Globus pallidus (tissue), 1 donor: ENCODE measurements around the gene ADTRP.
"Not testable (repeated sequence)": the region's sequence is repeated elsewhere in the genome, so short reads cannot be mapped to it uniquely, and the experiment has no call there.

Source experiments
- DNase-seq: peaks from one replicate; pipeline ENCODE4 v3.0.0-alpha.2; 2015; ENCODE audit warnings: low spot score

The ADTRP gene

GRCh38 chr6:11692451-11693376 is 85.9 kb downstream of the ADTRP start:
- no peak for DNase-seq

GRCh38 chr6:11689847-11690246 is 88.8 kb downstream of the ADTRP start:
- no peak for DNase-seq

GRCh38 chr6:11689400-11689799 is 89.2 kb downstream of the ADTRP start:
- not testable (repeated sequence) for DNase-seq

GRCh38 chr6:11688425-11688709 is 90.2 kb downstream of the ADTRP start:
- DNase-seq: no peak

- DNase-seq: no peak
Observed at GRCh38 chr6:11685481-11686093, 93.0 kb downstream of the ADTRP start.

GRCh38 chr6:11684901-11685480 is 93.6 kb downstream of the ADTRP start:
- no peak for DNase-seq

- no peak for DNase-seq
Observed at GRCh38 chr6:11683871-11684270, 94.7 kb downstream of the ADTRP start.

GRCh38 chr6:11682561-11682975 is 96.0 kb downstream of the ADTRP start:
- no peak for DNase-seq

GRCh38 chr6:11681770-11682169 is 96.8 kb downstream of the ADTRP start:
- DNase-seq: no peak

- DNase-seq: no peak
Observed at GRCh38 chr6:11681357-11681756, 97.2 kb downstream of the ADTRP start.

GRCh38 chr6:11680479-11680878 is 98.1 kb downstream of the ADTRP start:
- not testable (repeated sequence) for DNase-seq

- DNase-seq: no peak
Observed at GRCh38 chr6:11679099-11679498, 99.5 kb downstream of the ADTRP start.

GRCh38 chr6:11675601-11676000 is 103.0 kb downstream of the ADTRP start:
- no peak for DNase-seq

GRCh38 chr6:11672669-11673068 is 105.9 kb downstream of the ADTRP start:
- DNase-seq: no peak

- DNase-seq: no peak
Observed at GRCh38 chr6:11672256-11672655, 106.3 kb downstream of the ADTRP start.

- no peak for DNase-seq
Observed at GRCh38 chr6:11669696-11670095, 108.9 kb downstream of the ADTRP start.

- no peak for DNase-seq
Observed at GRCh38 chr6:11668455-11668854, 110.1 kb downstream of the ADTRP start.

GRCh38 chr6:11667876-11668275 is 110.7 kb downstream of the ADTRP start:
- no peak for DNase-seq

- no peak for DNase-seq
Observed at GRCh38 chr6:11665604-11666326, 112.8 kb downstream of the ADTRP start.
